ENCODE data around the gene CERS1. TPM values are rescaled to one million over a fixed set of nuclear protein-coding genes. Genes with fewer than 3 reads are reported as not detected.

CERS1 gene
- total RNA-seq, 1 experiment from 2014 or later = 3.1 TPM

GRCh38 chr19:18871543-18871942, 24.4 kb downstream of the CERS1 start:
- no peak for DNase-seq (ENCODE audit: low spot score)

GRCh38 chr19:18870531-18871172, 25.3 kb downstream of the CERS1 start:
- DNase-seq (ENCODE audit: low spot score) = no peak

- no peak for DNase-seq (ENCODE audit: low spot score)
Measured at GRCh38 chr19:18869781-18870530, 26.0 kb downstream of the CERS1 start.

- DNase-seq (ENCODE audit: low spot score) = no peak
Measured at GRCh38 chr19:18869023-18869618, 26.8 kb downstream of the CERS1 start.

- no peak for DNase-seq (ENCODE audit: low spot score)
Measured at GRCh38 chr19:18868380-18869022, 27.5 kb downstream of the CERS1 start.

GRCh38 chr19:18867751-18868150, 28.2 kb downstream of the CERS1 start:
- no peak for DNase-seq (ENCODE audit: low spot score)

- DNase-seq (ENCODE audit: low spot score) = no peak
Measured at GRCh38 chr19:18867199-18867598, 28.8 kb downstream of the CERS1 start.

GRCh38 chr19:18866800-18867123, 29.2 kb downstream of the CERS1 start:
- DNase-seq (ENCODE audit: low spot score) = no peak

- DNase-seq (ENCODE audit: low spot score) = no peak
Measured at GRCh38 chr19:18865973-18866799, 29.8 kb downstream of the CERS1 start.

GRCh38 chr19:18865106-18865972, 30.6 kb downstream of the CERS1 start:
- DNase-seq (ENCODE audit: low spot score) = no peak

GRCh38 chr19:18863843-18864362, 32.1 kb downstream of the CERS1 start:
- no peak for DNase-seq (ENCODE audit: low spot score)

- no peak for DNase-seq (ENCODE audit: low spot score)
Measured at GRCh38 chr19:18862976-18863842, 32.7 kb downstream of the CERS1 start.

- no peak for DNase-seq (ENCODE audit: low spot score)
Measured at GRCh38 chr19:18861917-18862316, 34.0 kb downstream of the CERS1 start.

GRCh38 chr19:18861235-18861634, 34.7 kb downstream of the CERS1 start:
- no peak for DNase-seq (ENCODE audit: low spot score)

- DNase-seq (ENCODE audit: low spot score) = no peak
Measured at GRCh38 chr19:18860725-18861124, 35.2 kb downstream of the CERS1 start.

GRCh38 chr19:18860302-18860700, 35.7 kb downstream of the CERS1 start:
- DNase-seq (ENCODE audit: low spot score) = no peak

GRCh38 chr19:18859676-18860301, 36.2 kb downstream of the CERS1 start:
- DNase-seq (ENCODE audit: low spot score) = no peak

GRCh38 chr19:18858906-18859646, 36.9 kb downstream of the CERS1 start:
- DNase-seq (ENCODE audit: low spot score) = no peak

All from A172 (cell line).